Stomach (tissue), 9 donors: ENCODE data around the gene C1orf122. TPM values are rescaled to one million over a fixed set of nuclear protein-coding genes. Genes with fewer than 3 reads are reported as not detected.
A peak's percentile ranks its signal among the peaks of the same experiment; 100 is the strongest.

Experiments
- DNase-seq, 2 donors: peaks; one replicate each; pipeline versions ENCODE4 v3.0.0 to v3.0.0-alpha.2; 2013 to 2019
- H3K27ac ChIP-seq, 5 donors: fragments of 200-600 bp in 4 of 5; sonication (generic) in 4 of 5; one replicate each; pipeline ENCODE4 v1.5.1; 2013 to 2019; ENCODE audit warnings: mild to moderate bottlenecking in 1 of 5, moderate library complexity in 1 of 5
- H3K27me3 ChIP-seq, 3 donors: fragments of 200-600 bp; sonication (generic); one replicate each; pipeline ENCODE4 v1.5.1; 2017 to 2019; ENCODE audit warnings: mixed run types in 1 of 3
- H3K36me3 ChIP-seq, 4 donors: fragments of 200-600 bp; sonication (generic); 1 replicate in 3 of 4; 2 replicates in 1 of 4; pipeline ENCODE4 v1.5.1; 2016 to 2019
- H3K4me1 ChIP-seq, 4 donors: fragments of 200-600 bp; sonication (generic); one replicate each; pipeline ENCODE4 v1.5.1; 2016 to 2019
- H3K4me3 ChIP-seq, 4 donors: fragments of 200-600 bp; sonication (generic) in 3 of 4; one replicate each; pipeline ENCODE4 v1.5.1; 2016 to 2019; ENCODE audit warnings: mild to moderate bottlenecking in 1 of 4
- H3K9me3 ChIP-seq, 4 donors: fragments of 200-600 bp; sonication (generic); one replicate each; pipeline ENCODE4 v1.5.1; 2016 to 2019
- EP300 ChIP-seq: sonication (generic); formaldehyde crosslinking; IDR thresholded peaks from one replicate; pipeline ENCODE4 v1.6.1; 2017; ENCODE audit warnings: antibody characterized with exemption
- POLR2A ChIP-seq, 4 donors: fragments of 450-650 bp; IDR thresholded peaks; one replicate each; pipeline ENCODE4 v1.6.1; 2016; ENCODE audit warnings: antibody characterized with exemption in 4 of 4, control low read depth in 2 of 4, mild to moderate bottlenecking in 1 of 4, moderate library complexity in 1 of 4
- POLR2AphosphoS5 ChIP-seq, 3 donors: sonication (generic); formaldehyde crosslinking; IDR thresholded peaks; one replicate each; pipeline ENCODE4 v1.6.1; 2016; ENCODE audit warnings: antibody characterized with exemption in 3 of 3
- WGBS, 5 donors: extraction: QIAGEN DNeasy Blood & Tissue Kit in 3 of 5; methylation state at CpG; one replicate each; pipeline versions ENCODE4 v1.1.5 to v1.1.7; 2013 to 2018; 5-methylcytosine and 5-hydroxymethylcytosine counted together
- intact Hi-C: fragments of 100-400 bp; cut with DNase I; formaldehyde crosslinking; loops from one replicate; pipeline ENCODE4 v1.15.1; 2023; ENCODE audit warnings: low total_unique reads
- polyA plus RNA-seq, 3 donors: library from polyadenylated mRNA; stranded (reverse); fragments of 200-250 nt; gene quantifications; one replicate each; pipeline ENCODE4 v1.2.3, GENCODE V29; 2013
- total RNA-seq, 5 donors: library from RNA; depleted of rRNA; stranded (reverse); fragments of >200 nt; gene quantifications; one replicate each; pipeline versions ENCODE4 v1.1.0 to v1.2.3, GENCODE V29; 2014 to 2016
- TF ChIP-seq, protein P1 (sequence below), 7 experiments: fragments of 450-650 bp in 4 of 7; fragments of 200-600 bp in 3 of 7; sonication (generic) in 3 of 7; IDR thresholded peaks; one replicate each; pipeline ENCODE4 v1.5.1; 2016 to 2019; ENCODE audit warnings: antibody characterized with exemption in 7 of 7, control low read depth in 2 of 7, mild to moderate bottlenecking in 1 of 7
- donor health status: healthy with polysubstance abuse.
- donor health status: Bipolar disorder and iron deficiency.
- donor health status: healthy.

Gene C1orf122
- total and polyA plus RNA-seq, 8 donors, result 7.9 to 193 (median 52.8) TPM

DNA sequence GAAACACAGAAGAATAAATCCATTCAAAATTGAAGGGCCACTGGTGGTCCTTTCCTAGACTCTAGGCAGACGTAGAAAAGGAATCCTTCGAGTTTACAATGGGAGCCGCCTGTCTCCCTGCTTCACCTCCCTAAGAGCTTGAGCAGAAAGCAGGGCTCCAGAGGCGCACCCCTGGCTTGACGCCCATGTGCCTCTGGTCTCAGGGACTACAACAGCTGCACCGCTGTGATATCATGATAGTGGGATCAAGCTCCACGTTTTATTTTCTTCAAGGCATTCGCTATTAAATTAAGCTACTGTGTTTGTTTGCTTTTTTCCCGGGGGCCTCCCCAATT, 403 bp upstream of the C1orf122 start:
- WGBS, 5 donors, result 6 to 15% (median 10%) methylated on average over 9 of the region's 9 CpGs
- H3K27me3 ChIP-seq, result no peaks in the 10 kb centered on the region
- H3K4me3 ChIP-seq, result peak overlapping the region; percentile 82 to 98 (median 90)
- no peak for DNase-seq
- TF ChIP-seq EP300 (no peak), POLR2AphosphoS5 (IDR thresholded peaks at IDR 0.05) (no peak), POLR2A (IDR thresholded peaks at IDR 0.05) (no peak)
- TF ChIP-seq, protein P1, sequence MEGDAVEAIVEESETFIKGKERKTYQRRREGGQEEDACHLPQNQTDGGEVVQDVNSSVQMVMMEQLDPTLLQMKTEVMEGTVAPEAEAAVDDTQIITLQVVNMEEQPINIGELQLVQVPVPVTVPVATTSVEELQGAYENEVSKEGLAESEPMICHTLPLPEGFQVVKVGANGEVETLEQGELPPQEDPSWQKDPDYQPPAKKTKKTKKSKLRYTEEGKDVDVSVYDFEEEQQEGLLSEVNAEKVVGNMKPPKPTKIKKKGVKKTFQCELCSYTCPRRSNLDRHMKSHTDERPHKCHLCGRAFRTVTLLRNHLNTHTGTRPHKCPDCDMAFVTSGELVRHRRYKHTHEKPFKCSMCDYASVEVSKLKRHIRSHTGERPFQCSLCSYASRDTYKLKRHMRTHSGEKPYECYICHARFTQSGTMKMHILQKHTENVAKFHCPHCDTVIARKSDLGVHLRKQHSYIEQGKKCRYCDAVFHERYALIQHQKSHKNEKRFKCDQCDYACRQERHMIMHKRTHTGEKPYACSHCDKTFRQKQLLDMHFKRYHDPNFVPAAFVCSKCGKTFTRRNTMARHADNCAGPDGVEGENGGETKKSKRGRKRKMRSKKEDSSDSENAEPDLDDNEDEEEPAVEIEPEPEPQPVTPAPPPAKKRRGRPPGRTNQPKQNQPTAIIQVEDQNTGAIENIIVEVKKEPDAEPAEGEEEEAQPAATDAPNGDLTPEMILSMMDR (IDR thresholded peaks at IDR 0.05), result no peak
- peak overlapping the region; percentile 96 to 99 (median 96) for H3K27ac ChIP-seq
- intact Hi-C loops, result no loop called here
- H3K9me3 ChIP-seq, result no peaks in the 10 kb centered on the region
- peaks cover 46 to 47% (median 46%) of the 10 kb centered on the region in 4 donors for H3K36me3 ChIP-seq
- peaks cover 22 to 53% (median 38%) of the 10 kb centered on the region in 4 donors for H3K4me1 ChIP-seq

DNA sequence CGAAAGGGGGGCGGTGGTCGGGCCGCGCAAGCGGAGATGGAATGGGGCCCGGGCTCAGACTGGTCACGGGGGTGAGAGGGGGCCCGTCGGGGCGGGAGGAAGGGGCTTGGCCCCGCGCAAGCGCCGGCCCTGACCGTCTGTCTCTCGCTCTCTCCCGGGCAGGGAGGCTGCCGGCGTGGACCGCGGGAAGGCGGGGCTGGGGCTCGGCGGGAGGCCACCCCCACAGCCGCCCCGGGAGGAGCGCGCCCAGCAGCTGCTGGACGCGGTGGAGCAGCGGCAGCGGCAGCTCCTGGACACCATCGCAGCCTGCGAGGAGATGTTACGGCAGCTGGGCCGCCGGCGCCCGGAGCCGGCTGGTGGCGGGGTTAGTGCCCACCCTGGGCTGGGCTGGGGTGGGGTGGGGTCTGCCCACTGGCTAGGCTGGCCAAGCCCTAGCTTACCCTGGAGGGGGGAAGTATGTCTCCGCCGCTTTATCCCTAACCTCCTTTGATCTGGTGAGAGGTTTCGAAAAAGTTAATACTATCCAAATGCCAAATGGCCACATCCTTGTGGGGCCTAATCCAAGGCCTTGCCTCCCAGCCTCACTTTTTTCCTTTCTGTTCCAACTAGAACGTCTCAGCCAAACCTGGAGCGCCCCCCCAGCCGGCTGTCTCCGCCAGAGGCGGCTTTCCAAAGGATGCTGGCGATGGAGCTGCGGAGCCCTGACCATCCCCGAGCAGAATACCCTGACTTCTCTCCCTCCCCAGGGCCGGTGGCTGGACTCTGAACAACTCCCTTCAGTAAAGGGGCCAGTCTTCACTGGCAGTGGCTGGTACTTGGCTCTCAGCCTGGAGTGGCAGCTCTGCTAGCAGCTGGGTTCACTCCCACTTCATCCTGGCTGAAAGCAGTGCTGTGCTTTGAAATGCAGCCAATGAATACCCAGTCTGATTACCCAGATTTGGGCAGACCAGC, 1.1 kb downstream of the C1orf122 start:
- 2 to 11% (median 3%) methylated on average over 21 to 54 of the region's 54 CpGs for WGBS, 5 donors
- no peak for TF ChIP-seq POLR2A (IDR thresholded peaks at IDR 0.05)
- TF ChIP-seq POLR2AphosphoS5 (IDR thresholded peaks at IDR 0.05), result peak in 1 of 3 donors; percentile 50
- intact Hi-C loops, result no loop called here

DNA sequence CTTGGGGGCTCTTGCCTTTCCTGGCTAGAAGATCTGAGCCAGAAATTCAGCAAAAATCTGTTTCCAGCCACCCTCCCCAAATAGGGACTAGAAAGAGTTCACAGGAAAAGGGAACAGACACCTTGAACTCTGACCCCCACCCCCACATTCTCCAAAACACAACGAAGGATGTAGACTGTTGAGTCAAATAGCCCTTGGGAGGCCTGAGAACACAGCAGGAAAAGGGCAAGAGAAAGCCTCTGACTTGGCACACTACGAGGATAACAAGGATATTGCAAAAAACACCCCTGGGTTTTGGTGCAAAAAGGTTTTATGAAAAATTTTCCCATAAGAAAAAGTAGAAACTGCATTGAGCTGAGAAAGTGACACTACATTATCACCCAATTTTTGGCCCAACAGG, 2.4 kb downstream of the C1orf122 start:
- H3K27me3 ChIP-seq, result no peaks in the 10 kb centered on the region
- no peak for DNase-seq
- TF ChIP-seq EP300 (no peak), POLR2AphosphoS5 (IDR thresholded peaks at IDR 0.05) (no peak)
- H3K4me3 ChIP-seq, result no peak overlapping the region
- peaks cover 21 to 38% (median 30%) of the 10 kb centered on the region in 4 donors for H3K36me3 ChIP-seq
- intact Hi-C loops, result no loop called here
- H3K4me1 ChIP-seq, result peaks cover 22 to 53% (median 38%) of the 10 kb centered on the region in 4 donors
- peak overlapping the region in 4 of 5 donors; percentile 1 to 99 (median 58) for H3K27ac ChIP-seq
- no peaks in the 10 kb centered on the region for H3K9me3 ChIP-seq
- WGBS, 5 donors, result 30 to 55% (median 46%) methylated on average over 2 of the region's 2 CpGs

More for the DNA sequence above, 1.1 kb downstream of the C1orf122 start:
- peaks cover 31 to 38% (median 33%) of the 10 kb centered on the region in 4 donors for H3K36me3 ChIP-seq
- no peaks in the 10 kb centered on the region for H3K9me3 ChIP-seq
- no peaks in the 10 kb centered on the region for H3K27me3 ChIP-seq
- H3K27ac ChIP-seq, result peak overlapping the region; percentile 96 to 99 (median 96)
- DNase-seq, result peak; percentile 78 to 90
- H3K4me1 ChIP-seq, result peaks cover 22 to 53% (median 38%) of the 10 kb centered on the region in 4 donors
- H3K4me3 ChIP-seq, result peak overlapping the region; percentile 82 to 98 (median 90)

DNA sequence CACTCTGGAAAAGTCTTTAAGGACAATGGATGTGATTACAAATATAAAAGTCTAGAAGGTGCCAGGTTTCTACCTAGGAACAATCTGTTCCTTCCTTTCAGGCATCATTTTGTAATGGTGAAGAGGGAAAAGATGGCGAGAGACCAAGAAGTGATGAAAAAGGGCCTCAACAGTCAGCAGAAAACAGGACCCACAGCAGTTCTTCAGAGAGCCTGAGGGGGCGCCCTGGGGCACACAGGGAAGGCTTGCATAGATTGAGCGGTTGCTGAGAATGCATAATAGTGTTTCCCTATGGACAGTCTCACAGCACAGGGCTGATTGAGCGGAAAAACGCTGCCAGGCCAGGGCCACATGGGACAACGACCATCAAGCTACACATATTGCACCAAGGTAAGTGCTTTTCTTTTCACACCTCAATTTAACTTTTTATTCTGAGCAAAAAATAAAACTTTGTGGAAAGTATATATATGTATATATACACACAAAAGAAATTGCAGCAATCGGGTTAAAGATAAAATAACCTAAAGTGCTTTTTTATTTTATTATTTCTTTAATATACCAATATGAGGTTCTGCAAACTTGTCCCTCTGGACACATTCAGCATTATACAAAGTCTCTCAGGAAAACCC, 3.6 kb downstream of the C1orf122 start:
- no peak overlapping the region for H3K4me3 ChIP-seq
- TF ChIP-seq POLR2AphosphoS5 (IDR thresholded peaks at IDR 0.05) (peak in 1 of 3 donors; percentile 48), POLR2A (IDR thresholded peaks at IDR 0.05) (no peak), EP300 (no peak)
- TF ChIP-seq, protein P1 (IDR thresholded peaks at IDR 0.05), result peak in 5 of 7 experiments; percentile 41 to 77 (median 76)
- no peaks in the 10 kb centered on the region for H3K27me3 ChIP-seq
- H3K4me1 ChIP-seq, result peaks cover 22 to 46% (median 33%) of the 10 kb centered on the region in 4 donors
- peak; percentile 67 to 90 for DNase-seq
- intact Hi-C loops, result no loop called here
- 27 to 36% (median 31%) methylated on average over 7 of the region's 7 CpGs for WGBS, 5 donors
- H3K36me3 ChIP-seq, result peaks cover 21 to 38% (median 30%) of the 10 kb centered on the region in 4 donors
- no peaks in the 10 kb centered on the region for H3K9me3 ChIP-seq
- H3K27ac ChIP-seq, result peak overlapping the region in 1 of 5 donors; percentile 10

DNA sequence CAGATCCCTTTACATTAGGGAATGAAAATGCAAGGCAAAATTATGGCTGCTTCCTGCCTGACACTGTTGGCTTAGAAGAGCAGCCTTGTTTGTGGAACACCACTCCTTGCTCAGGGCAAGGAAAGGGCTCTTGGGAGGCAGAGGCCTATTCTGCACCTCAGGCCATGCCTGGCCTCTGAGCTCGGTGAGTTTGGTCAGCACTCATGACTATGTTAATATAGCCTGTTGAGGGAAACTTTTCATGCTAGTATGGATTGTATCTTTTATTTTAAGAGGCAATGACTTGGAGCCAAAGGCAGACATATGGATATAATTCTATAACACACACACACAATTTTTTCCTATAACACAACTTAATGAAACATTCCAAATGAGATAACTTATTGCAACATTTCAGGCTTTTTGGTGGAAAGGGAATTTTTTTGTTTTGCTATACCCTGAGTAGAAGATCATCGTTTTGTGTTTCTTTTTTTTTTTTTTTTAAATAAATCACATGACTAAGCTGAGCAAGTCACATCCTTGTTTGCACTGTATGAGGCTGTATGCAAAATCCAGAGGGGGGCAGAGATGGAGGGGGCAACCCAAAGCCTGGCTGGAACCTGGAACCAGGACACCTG, 6.0 kb downstream of the C1orf122 start:
- intact Hi-C loops, result no loop called here
- WGBS, 5 donors, result 71 to 87% (median 82%) methylated on average over 2 of the region's 2 CpGs
- no peak overlapping the region for H3K4me3 ChIP-seq
- H3K36me3 ChIP-seq, result peaks cover 15 to 55% (median 44%) of the 10 kb centered on the region in 4 donors
- no peak for TF ChIP-seq POLR2AphosphoS5 (IDR thresholded peaks at IDR 0.05)
- no peak for TF ChIP-seq POLR2A (IDR thresholded peaks at IDR 0.05)
- TF ChIP-seq, protein P1 (IDR thresholded peaks at IDR 0.05), result no peak
- TF ChIP-seq EP300, result no peak
- peaks cover 17 to 46% (median 29%) of the 10 kb centered on the region in 4 donors for H3K4me1 ChIP-seq
- H3K9me3 ChIP-seq, result no peaks in the 10 kb centered on the region
- H3K27me3 ChIP-seq, result no peaks in the 10 kb centered on the region
- no peak for DNase-seq
- no peak overlapping the region for H3K27ac ChIP-seq
